T-cell (primary cell): ENCODE data around the gene TKTL2. TPM values are rescaled to one million over a fixed set of nuclear protein-coding genes. Genes with fewer than 3 reads are reported as not detected.
"Not testable (repeated sequence)": the region's sequence is repeated elsewhere in the genome, so short reads cannot be mapped to it uniquely, and the experiment has no call there.

ENCODE experiments used
- ATAC-seq, 4 experiments: fragments of 200-7000 bp in 3 of 4; fragments of 150-1000 bp in 1 of 4; cut with Tn5 transposase; replicated peaks in 1 of 4; 1 replicate in 3 of 4; 2 replicates in 1 of 4; pipeline ENCODE4 v1.10.0; 2021; ENCODE audit warnings: moderate library complexity in 3 of 4, mild to moderate bottlenecking in 2 of 4, moderate number of reproducible peaks in 1 of 4
- CTCF ChIA-PET, 2 donors: fragments of 300-600 bp; sonication (Branson Sonifier 250); formaldehyde crosslinking; loops; one replicate each; lab custom pipeline; 2022; ENCODE audit warnings: antibody characterized with exemption in 2 of 2; lab: Charles Lee
- POLR2A ChIA-PET, 2 donors: fragments of 300-600 bp; sonication (Branson Sonifier 250); formaldehyde crosslinking; loops; one replicate each; lab custom pipeline; 2022; ENCODE audit warnings: antibody characterized with exemption in 2 of 2; lab: Charles Lee
- DNase-seq, 35 experiments: peaks; one replicate each; pipeline versions ENCODE4 v3.0.0 to v3.0.0-alpha.2; 2013 to 2023
- H3K27ac ChIP-seq: one replicate; pipeline ENCODE4 v1.5.1; 2013; ENCODE audit warnings: low read length
- H3K27me3 ChIP-seq, 2 experiments: replicated peaks in 1 of 2; 1 replicate in 1 of 2; 2 replicates in 1 of 2; pipeline versions ENCODE4 v1.6.1 to v1.7.0; 2013; ENCODE audit warnings: low read length in 1 of 2, mixed read lengths in 1 of 2; ENCODE audit not compliant: control insufficient read depth in 2 of 2, insufficient read depth in 2 of 2; ENCODE audit errors: extremely low read depth in 1 of 2
- H3K36me3 ChIP-seq, 2 donors: 1 replicate in 1 of 2; 2 replicates in 1 of 2; pipeline versions ENCODE4 v1.6.1 to v1.7.0; 2013; ENCODE audit warnings: low read length in 1 of 2; ENCODE audit not compliant: control insufficient read depth in 2 of 2, insufficient read depth in 1 of 2; ENCODE audit errors: extremely low read depth in 1 of 2
- H3K4me1 ChIP-seq, 2 experiments: 1 replicate in 1 of 2; 2 replicates in 1 of 2; pipeline versions ENCODE4 v1.6.1 to v1.7.0; 2013; ENCODE audit warnings: low read length in 2 of 2, mixed read lengths in 1 of 2; ENCODE audit not compliant: insufficient read depth in 2 of 2, control insufficient read depth in 1 of 2; ENCODE audit errors: extremely low read depth in 1 of 2
- H3K4me3 ChIP-seq, 2 donors: 1 replicate in 1 of 2; 2 replicates in 1 of 2; pipeline versions ENCODE4 v1.5.1 to v1.7.0; 2013; ENCODE audit warnings: mild to moderate bottlenecking in 2 of 2, low read length in 1 of 2, moderate library complexity in 1 of 2; ENCODE audit not compliant: control insufficient read depth in 1 of 2; ENCODE audit errors: extremely low read depth in 1 of 2
- H3K9me3 ChIP-seq: 2 replicates; pipeline ENCODE4 v1.7.0; 2013
- H3K27ac Mint-ChIP-seq, 2 donors: one replicate each; pipeline ENCODE4 v1.8.0; 2020 to 2021; ENCODE audit warnings: mild to moderate bottlenecking in 2 of 2, mixed read lengths in 2 of 2
- H3K27me3 Mint-ChIP-seq, 2 donors: one replicate each; pipeline ENCODE4 v1.8.0; 2021 to 2022; ENCODE audit warnings: mixed read lengths in 2 of 2
- H3K36me3 Mint-ChIP-seq: one replicate; pipeline ENCODE4 v1.8.0; 2021; ENCODE audit warnings: mixed read lengths
- H3K4me1 Mint-ChIP-seq, 3 donors: one replicate each; pipeline ENCODE4 v1.8.0; 2020 to 2022; ENCODE audit warnings: mixed read lengths in 3 of 3, mild to moderate bottlenecking in 1 of 3
- H3K4me3 Mint-ChIP-seq, 3 donors: one replicate each; pipeline ENCODE4 v1.8.0; 2020 to 2022; ENCODE audit warnings: mild to moderate bottlenecking in 3 of 3, mixed read lengths in 3 of 3, moderate library complexity in 3 of 3
- H3K9me3 Mint-ChIP-seq, 3 donors: one replicate each; pipeline ENCODE4 v1.8.0; 2020 to 2022; ENCODE audit warnings: mixed read lengths in 3 of 3
- WGBS: methylation state at CpG from one replicate; pipeline ENCODE4 v1.1.5; 2013; ENCODE audit warnings: missing lambda C conversion rate; ENCODE audit not compliant: insufficient coverage; 5-methylcytosine and 5-hydroxymethylcytosine counted together
- total RNA-seq, 35 experiments: library from RNA in 6 of 35; stranded (reverse) in 6 of 35; fragments of 120-200 nt in 1 of 35; gene quantifications; one replicate each; pipeline versions ENCODE4 v1.2.1 to v1.2.4 and lab custom pipeline; 2013 to 2026

TKTL2 gene
- total RNA-seq, 5 donors from 2014 or later (not counting 1 experiment from before 2014, with no cell fraction given) = not detected

GRCh38 chr4:163470391-163470790 lies 3.2 kb downstream of the TKTL2 start:
- Histone ChIP-seq H3K27ac (no peak overlapping the region), H3K27me3 (peaks cover 3 to 12% of the 10 kb centered on the region in 2 experiments), H3K9me3 (no peaks in the 10 kb centered on the region), H3K4me1 (no peaks in the 10 kb centered on the region), H3K4me3 (no peak overlapping the region), H3K36me3 (no peaks in the 10 kb centered on the region)
- no peaks in the 10 kb centered on the region for H3K36me3 Mint-ChIP-seq
- CTCF ChIA-PET = no interaction called here
- peaks cover 7 to 11% of the 10 kb centered on the region in 2 donors for H3K27me3 Mint-ChIP-seq
- POLR2A ChIA-PET = no interaction called here
- no peak for DNase-seq
- no peak overlapping the region for H3K4me3 Mint-ChIP-seq
- no peaks in the 10 kb centered on the region for H3K4me1 Mint-ChIP-seq
- H3K27ac Mint-ChIP-seq = no peak overlapping the region
- no CpG with 5 or more reads among the region's 3 CpGs for WGBS
- no peaks in the 10 kb centered on the region for H3K9me3 Mint-ChIP-seq
- no peak for ATAC-seq

GRCh38 chr4:163467082-163467770 lies 6.3 kb downstream of the TKTL2 start:
- H3K27ac Mint-ChIP-seq = no peak overlapping the region
- no peaks in the 10 kb centered on the region for H3K4me1 ChIP-seq
- no CpG with 5 or more reads among the region's 4 CpGs for WGBS
- no peaks in the 10 kb centered on the region for H3K4me1 Mint-ChIP-seq
- no peak overlapping the region for H3K27ac ChIP-seq
- H3K4me3 Mint-ChIP-seq = no peak overlapping the region
- ATAC-seq = no peak
- CTCF ChIA-PET = no interaction called here
- H3K27me3 Mint-ChIP-seq = peaks cover 16 to 17% of the 10 kb centered on the region in 2 donors
- peaks cover 3 to 4% of the 10 kb centered on the region in 2 experiments for H3K27me3 ChIP-seq
- H3K4me3 ChIP-seq = no peak overlapping the region
- H3K36me3 Mint-ChIP-seq = no peaks in the 10 kb centered on the region
- no peaks in the 10 kb centered on the region for H3K9me3 Mint-ChIP-seq
- H3K36me3 ChIP-seq = no peaks in the 10 kb centered on the region
- DNase-seq = no peak
- no peaks in the 10 kb centered on the region for H3K9me3 ChIP-seq
- POLR2A ChIA-PET = no interaction called here

GRCh38 chr4:163462556-163462955 lies 11.0 kb downstream of the TKTL2 start:
- ATAC-seq = no peak
- 100% methylated on average over 1 of the region's 5 CpGs for WGBS
- Mint-ChIP-seq H3K4me3 (no peak overlapping the region), H3K9me3 (no peaks in the 10 kb centered on the region), H3K27me3 (peaks cover 16 to 18% of the 10 kb centered on the region in 2 donors), H3K36me3 (no peaks in the 10 kb centered on the region), H3K27ac (no peak overlapping the region), H3K4me1 (no peaks in the 10 kb centered on the region)
- H3K4me3 ChIP-seq = no peak overlapping the region
- CTCF ChIA-PET = no interaction called here
- H3K27ac ChIP-seq = no peak overlapping the region
- POLR2A ChIA-PET = no interaction called here
- no peaks in the 10 kb centered on the region for H3K36me3 ChIP-seq
- H3K4me1 ChIP-seq = no peaks in the 10 kb centered on the region
- H3K27me3 ChIP-seq = peaks cover 0 to 2% of the 10 kb centered on the region in 2 experiments
- DNase-seq = no peak
- H3K9me3 ChIP-seq = no peaks in the 10 kb centered on the region

- H3K4me3 ChIP-seq = no peak overlapping the region
- Mint-ChIP-seq H3K4me1 (no peaks in the 10 kb centered on the region), H3K27me3 (peaks cover 0 to 8% of the 10 kb centered on the region in 2 donors), H3K9me3 (no peaks in the 10 kb centered on the region), H3K4me3 (no peak overlapping the region), H3K36me3 (no peaks in the 10 kb centered on the region), H3K27ac (no peak overlapping the region)
- no peaks in the 10 kb centered on the region for H3K9me3 ChIP-seq
- ChIA-PET POLR2A (interaction anchor here in 1 of 2 donors (0.6 kb wide), 1 partner anchor 77 kb away, joined by 3 read pairs; no protein-coding TSS in a partner anchor), CTCF (interaction anchor here in 1 of 2 donors (0.8 to 0.9 kb wide), 2 partner anchors 102 to 1353 kb away, joined by 3 to 6 read pairs; no protein-coding TSS in a partner anchor)
- no peak overlapping the region for H3K27ac ChIP-seq
- no peaks in the 10 kb centered on the region for H3K27me3 ChIP-seq
- DNase-seq = no peak
- no peaks in the 10 kb centered on the region for H3K36me3 ChIP-seq
- 20% methylated on average over 1 of the region's 6 CpGs for WGBS
- no peaks in the 10 kb centered on the region for H3K4me1 ChIP-seq
- no peak for ATAC-seq
Observed at GRCh38 chr4:163448540-163449203, 24.9 kb downstream of the TKTL2 start.

- ATAC-seq (no peak), DNase-seq (no peak)
- Mint-ChIP-seq H3K27me3 (peaks cover 5 to 8% of the 10 kb centered on the region in 2 donors), H3K27ac (no peak overlapping the region), H3K4me3 (no peak overlapping the region), H3K9me3 (no peaks in the 10 kb centered on the region), H3K4me1 (no peaks in the 10 kb centered on the region), H3K36me3 (no peaks in the 10 kb centered on the region)
- no peaks in the 10 kb centered on the region for H3K4me1 ChIP-seq
- H3K27me3 ChIP-seq = no peaks in the 10 kb centered on the region
- H3K9me3 ChIP-seq = no peaks in the 10 kb centered on the region
- ChIA-PET POLR2A (no interaction called here), CTCF (no interaction called here)
- no peak overlapping the region for H3K27ac ChIP-seq
- H3K36me3 ChIP-seq = no peaks in the 10 kb centered on the region
- no peak overlapping the region for H3K4me3 ChIP-seq
- WGBS = no CpG with 5 or more reads among the region's 1 CpG
Observed at GRCh38 chr4:163447481-163447880, 26.1 kb downstream of the TKTL2 start.

GRCh38 chr4:163447023-163447422 lies 26.5 kb downstream of the TKTL2 start:
- H3K27me3 ChIP-seq, POLR2A ChIA-PET, H3K36me3 Mint-ChIP-seq, H3K27ac Mint-ChIP-seq, H3K4me1 ChIP-seq, H3K27ac ChIP-seq, H3K9me3 ChIP-seq, H3K9me3 Mint-ChIP-seq, H3K36me3 ChIP-seq, H3K4me3 Mint-ChIP-seq, H3K4me1 Mint-ChIP-seq, DNase-seq, ATAC-seq, H3K4me3 ChIP-seq, CTCF ChIA-PET: not testable (repeated sequence)
- 100% methylated on average over 5 of the region's 12 CpGs for WGBS
- peaks cover 7 to 11% of the 10 kb centered on the region in 2 donors for H3K27me3 Mint-ChIP-seq
